Activated naive CD4-positive, alpha-beta T cell treated with anti-CD3 and anti-CD28 coated beads for 36 hours (primary cell): ENCODE measurements around the gene ZMIZ2. TPM values are rescaled to one million over a fixed set of nuclear protein-coding genes. Genes with fewer than 3 reads are reported as not detected.
A peak's percentile ranks its signal among the peaks of the same experiment; 100 is the strongest.
"Not testable (repeated sequence)": the region's sequence is repeated elsewhere in the genome, so short reads cannot be mapped to it uniquely, and the experiment has no call there.

ENCODE experiments used
- CTCF ChIA-PET: fragments of 350-600 bp; sonication (Branson Sonifier 250); formaldehyde crosslinking; loops from one replicate; lab custom pipeline; 2021; ENCODE audit warnings: antibody characterized with exemption; lab: Charles Lee
- DNase-seq: peaks from one replicate; pipeline ENCODE4 v3.0.0-alpha.2; 2020
- H3K27ac Mint-ChIP-seq: one replicate; pipeline ENCODE4 v1.8.0; 2021; ENCODE audit warnings: mild to moderate bottlenecking, mixed read lengths
- H3K27me3 Mint-ChIP-seq: one replicate; pipeline ENCODE4 v1.8.0; 2021; ENCODE audit warnings: low read depth, mixed read lengths
- H3K36me3 Mint-ChIP-seq: one replicate; pipeline ENCODE4 v1.8.0; 2021; ENCODE audit warnings: low read depth, mixed read lengths
- H3K4me1 Mint-ChIP-seq: one replicate; pipeline ENCODE4 v1.8.0; 2021; ENCODE audit warnings: low read depth, mixed read lengths
- H3K4me3 Mint-ChIP-seq: one replicate; pipeline ENCODE4 v1.8.0; 2021; ENCODE audit warnings: mild to moderate bottlenecking, moderate library complexity, mixed read lengths
- H3K9me3 Mint-ChIP-seq: one replicate; pipeline ENCODE4 v1.8.0; 2021; ENCODE audit warnings: mixed read lengths
- intact Hi-C: fragments of 100-400 bp; cut with micrococcal nuclease; formaldehyde crosslinking; loops from one replicate; pipeline ENCODE4 v1.15.1; 2023
- total RNA-seq, 2 experiments: library from RNA; stranded (reverse); gene quantifications; one replicate each; pipeline ENCODE4 v1.2.3, GENCODE V29; 2021

Gene ZMIZ2
- total RNA-seq, 2 experiments from 2014 or later, result 83.1 to 86.5 TPM

DNA sequence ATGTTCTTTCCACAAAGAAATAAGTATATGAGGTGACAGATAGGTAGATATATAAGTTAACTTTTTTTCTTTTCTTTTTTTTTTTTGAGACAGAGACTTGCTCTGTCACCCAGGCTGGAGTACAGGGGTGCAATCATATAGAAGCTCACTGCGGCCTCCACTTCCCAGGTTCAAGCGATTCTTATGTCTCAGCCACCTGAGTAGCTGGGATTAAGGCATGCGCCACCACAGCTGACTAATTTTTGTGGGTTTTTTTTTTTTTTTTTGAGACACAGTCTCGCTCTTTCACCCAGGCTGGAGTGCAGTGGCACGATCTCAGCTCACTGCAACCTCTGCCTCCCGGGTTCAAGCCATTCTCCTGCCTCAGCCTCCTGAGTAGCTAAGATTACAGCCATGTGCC lies 15.7 kb upstream of the ZMIZ2 start:
- H3K27me3 Mint-ChIP-seq, H3K36me3 Mint-ChIP-seq, H3K9me3 Mint-ChIP-seq, intact Hi-C loops, DNase-seq, H3K27ac Mint-ChIP-seq, H3K4me3 Mint-ChIP-seq: not testable (repeated sequence)
- peaks cover 28% of the 10 kb centered on the region for H3K4me1 Mint-ChIP-seq
- CTCF ChIA-PET, result interaction anchor here (0.6 kb wide), 1 partner anchor 11 kb away, joined by 5 read pairs; no protein-coding TSS in a partner anchor

DNA sequence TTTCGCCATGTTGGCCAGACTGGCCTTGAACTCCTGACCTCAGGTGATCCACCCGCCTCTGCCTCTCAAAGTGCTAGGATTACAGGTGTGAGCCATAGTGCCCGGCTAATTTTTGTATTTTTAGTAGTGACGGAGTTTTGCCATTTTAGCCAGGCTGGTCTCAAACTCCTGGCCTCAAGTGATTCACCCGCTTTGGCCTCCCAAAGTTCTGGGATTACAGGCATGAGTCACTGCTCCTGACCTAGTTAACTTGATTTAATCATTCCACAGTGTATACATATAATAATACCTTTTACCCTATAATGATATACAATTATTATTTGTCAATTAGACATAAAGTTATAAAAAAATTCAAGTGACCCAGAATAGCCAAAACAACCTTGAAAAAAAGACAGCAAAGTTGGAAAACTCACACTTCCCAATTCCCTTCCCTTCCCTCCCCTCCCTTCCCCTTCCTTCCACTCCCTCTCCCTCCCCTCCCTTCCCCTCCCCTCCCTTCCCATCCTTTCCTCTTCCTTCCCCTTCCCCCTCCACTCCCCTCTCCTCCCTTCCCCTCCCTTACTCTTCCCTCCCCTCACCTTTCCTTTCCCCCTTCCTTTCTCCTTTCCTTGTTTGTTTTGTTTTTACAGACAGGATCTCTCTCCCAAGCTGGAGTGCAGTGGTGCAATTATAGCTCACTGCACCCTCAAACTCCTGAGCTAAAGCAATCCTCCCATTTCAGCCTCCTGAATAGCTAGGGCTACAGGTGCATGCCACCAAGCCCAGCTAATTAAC lies 14.8 kb upstream of the ZMIZ2 start:
- Mint-ChIP-seq H3K9me3 (no peaks in the 10 kb centered on the region), H3K36me3 (no peaks in the 10 kb centered on the region), H3K4me1 (peaks cover 31% of the 10 kb centered on the region), H3K27me3 (no peaks in the 10 kb centered on the region), H3K27ac (no peak overlapping the region), H3K4me3 (no peak overlapping the region)
- CTCF ChIA-PET, result interaction anchor here (0.9 kb wide), 1 partner anchor 15 kb away, joined by 3 read pairs; no protein-coding TSS in a partner anchor
- no peak for DNase-seq
- intact Hi-C loops, result no loop called here

DNA sequence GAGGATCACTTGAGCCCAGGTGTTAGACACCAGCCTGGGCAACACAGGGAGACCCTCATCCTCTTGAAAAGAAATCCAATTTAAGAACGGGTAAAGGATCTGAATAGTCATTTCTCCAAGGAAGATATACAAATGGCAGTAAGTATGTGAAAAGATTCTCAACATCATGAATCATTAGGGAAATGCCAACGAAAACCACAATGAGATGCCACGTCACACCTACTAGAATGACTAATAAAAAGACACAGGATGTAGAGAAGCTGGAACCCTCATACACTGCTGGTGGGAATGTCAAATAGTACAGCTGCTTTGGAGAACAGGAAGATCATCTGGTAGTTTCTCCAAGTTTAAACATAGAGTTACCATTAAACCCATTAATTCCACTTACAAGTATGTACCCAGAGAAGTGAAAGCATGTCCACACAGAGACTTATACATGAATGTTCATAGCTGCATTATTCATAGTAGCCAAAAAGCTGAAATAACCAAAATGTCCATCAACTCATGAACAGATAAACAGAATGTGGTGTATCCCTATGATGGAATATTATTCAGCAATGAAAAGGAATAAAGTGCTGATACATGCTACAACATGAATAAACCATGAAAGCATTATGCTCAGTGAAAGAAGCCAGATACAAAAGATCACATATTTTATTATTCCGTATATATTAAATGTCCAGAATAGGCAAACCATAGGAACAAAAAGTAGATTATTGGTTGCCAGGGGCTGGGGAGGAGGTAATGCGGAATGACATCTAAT lies 13.1 kb upstream of the ZMIZ2 start:
- no peaks in the 10 kb centered on the region for H3K9me3 Mint-ChIP-seq
- CTCF ChIA-PET, result interaction anchor here (0.6 kb wide), 1 partner anchor 228 kb away, joined by 4 read pairs; no protein-coding TSS in a partner anchor
- intact Hi-C loops, result loop anchor here (1.0 to 5.0 kb wide), 4 partner anchors 13 to 273 kb away; partner anchors contain the start of gene ZMIZ2
- H3K36me3 Mint-ChIP-seq, result no peaks in the 10 kb centered on the region
- DNase-seq, result peak; percentile 83
- peaks cover 31% of the 10 kb centered on the region for H3K4me1 Mint-ChIP-seq
- H3K27ac Mint-ChIP-seq, result peak overlapping the region; percentile 79
- H3K27me3 Mint-ChIP-seq, result no peaks in the 10 kb centered on the region
- no peak overlapping the region for H3K4me3 Mint-ChIP-seq

DNA sequence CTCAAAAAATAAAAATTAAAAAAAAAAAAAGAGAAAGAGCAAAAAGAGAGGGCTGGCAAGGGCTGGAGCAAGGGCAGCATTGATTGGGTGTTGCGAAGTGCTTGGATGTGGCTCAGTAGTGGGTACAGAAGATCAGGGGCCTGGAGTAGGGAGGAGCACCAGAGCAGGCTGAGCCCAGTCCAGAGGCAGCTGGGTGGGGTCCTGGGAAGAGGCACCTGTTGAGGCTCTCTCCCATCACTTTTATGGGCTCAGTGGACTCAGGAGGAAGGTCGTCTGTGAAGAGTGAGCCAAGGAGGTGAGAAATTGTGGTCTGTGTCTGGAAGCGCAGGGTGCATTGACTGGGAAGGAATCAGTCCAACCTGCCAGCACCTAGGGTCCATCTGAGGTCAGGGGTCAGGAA lies 11.8 kb upstream of the ZMIZ2 start:
- no peak for DNase-seq
- CTCF ChIA-PET, result no interaction called here
- intact Hi-C loops, result loop anchor here (5.0 kb wide), 1 partner anchor 275 kb away; no protein-coding TSS in a partner anchor

DNA sequence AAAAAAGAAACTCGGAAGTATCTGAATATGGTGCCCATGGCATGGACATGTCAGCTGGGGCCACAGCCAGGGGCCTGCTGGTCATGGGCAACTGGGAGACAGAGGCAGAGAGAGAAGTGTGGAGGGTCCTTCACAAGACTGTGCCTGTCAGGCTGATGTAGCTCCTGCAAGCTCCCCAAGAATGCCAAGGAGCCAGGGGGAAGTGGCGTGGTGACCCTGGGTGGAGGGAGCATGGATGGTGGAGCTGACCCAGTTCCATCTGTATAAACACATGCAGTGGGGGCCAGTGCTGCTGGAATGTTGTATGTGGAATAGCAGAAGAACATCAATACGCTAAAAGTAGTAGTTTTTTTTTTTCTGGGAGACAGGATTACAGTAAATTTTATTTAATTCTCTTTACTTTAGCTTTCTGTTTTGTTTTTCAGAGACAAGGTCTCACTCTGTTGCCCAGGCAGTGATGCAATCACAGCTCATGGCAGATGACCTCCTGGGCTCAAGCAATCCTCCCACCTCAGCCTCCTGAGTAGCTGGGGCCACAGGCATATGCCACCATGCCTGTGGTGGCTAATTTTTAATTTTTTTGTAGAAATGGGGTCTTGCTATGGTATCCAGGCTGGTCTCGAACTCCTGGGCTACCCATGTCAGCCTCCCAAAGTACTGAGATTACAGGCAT lies 10.5 kb upstream of the ZMIZ2 start:
- intact Hi-C loops, result loop anchor here (5.0 kb wide), 1 partner anchor 276 kb away; no protein-coding TSS in a partner anchor
- Mint-ChIP-seq H3K27me3 (no peaks in the 10 kb centered on the region), H3K4me3 (no peak overlapping the region), H3K36me3 (no peaks in the 10 kb centered on the region), H3K27ac (no peak overlapping the region), H3K4me1 (peaks cover 33% of the 10 kb centered on the region), H3K9me3 (no peaks in the 10 kb centered on the region)
- CTCF ChIA-PET, result interaction anchor here (1.1 kb wide), 1 partner anchor 497 kb away, joined by 3 read pairs; no protein-coding TSS in a partner anchor
- no peak for DNase-seq

More for the DNA sequence above, 11.8 kb upstream of the ZMIZ2 start:
- H3K9me3 Mint-ChIP-seq, result no peaks in the 10 kb centered on the region
- H3K36me3 Mint-ChIP-seq, result no peaks in the 10 kb centered on the region
- no peak overlapping the region for H3K4me3 Mint-ChIP-seq
- no peaks in the 10 kb centered on the region for H3K27me3 Mint-ChIP-seq
- peaks cover 31% of the 10 kb centered on the region for H3K4me1 Mint-ChIP-seq
- H3K27ac Mint-ChIP-seq, result no peak overlapping the region

DNA sequence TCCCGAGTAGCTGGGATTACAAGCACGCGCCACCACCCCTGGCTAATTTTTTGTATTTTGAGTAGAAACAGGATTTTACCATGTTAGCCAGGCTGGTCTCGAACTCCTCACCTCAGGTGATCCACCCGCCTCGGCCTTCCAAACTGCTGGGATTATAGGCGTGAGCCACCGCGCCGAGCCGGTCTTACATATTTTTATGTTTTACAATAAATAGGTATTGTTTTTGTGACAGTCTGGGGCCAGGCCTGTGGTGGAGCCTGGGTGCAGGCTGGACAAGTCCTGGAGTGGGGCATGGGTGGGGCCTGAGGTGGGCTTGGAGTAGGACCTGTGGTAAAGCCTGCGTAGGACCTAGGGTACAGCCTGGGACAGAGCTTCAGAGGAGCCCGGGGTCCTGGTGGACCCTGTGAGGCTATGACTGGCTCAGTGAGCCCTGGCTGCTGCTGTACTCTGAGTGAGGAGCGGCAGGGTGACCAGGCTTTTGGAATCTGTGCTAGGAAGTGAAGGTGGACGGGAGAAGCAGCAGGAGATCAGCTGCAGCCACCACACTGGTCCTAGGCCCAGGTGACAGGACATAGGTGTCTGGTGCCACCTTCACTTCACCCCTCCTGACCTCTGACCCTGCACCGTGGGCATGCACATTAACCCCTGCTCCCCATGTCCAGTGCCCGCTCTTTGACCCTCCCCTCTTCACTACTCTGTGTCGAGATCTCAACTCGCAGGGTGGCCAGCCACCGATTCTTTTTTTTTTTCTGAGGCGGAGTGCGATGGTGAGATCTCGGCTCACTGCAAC lies 9.6 kb upstream of the ZMIZ2 start:
- no peak for DNase-seq
- CTCF ChIA-PET, result interaction anchor here (1.1 kb wide), 1 partner anchor 498 kb away, joined by 3 read pairs; no protein-coding TSS in a partner anchor
- H3K27ac Mint-ChIP-seq, result no peak overlapping the region
- no peaks in the 10 kb centered on the region for H3K27me3 Mint-ChIP-seq
- H3K36me3 Mint-ChIP-seq, result no peaks in the 10 kb centered on the region
- H3K4me3 Mint-ChIP-seq, result no peak overlapping the region
- intact Hi-C loops, result loop anchor here (5.0 kb wide), 1 partner anchor 277 kb away; no protein-coding TSS in a partner anchor
- H3K4me1 Mint-ChIP-seq, result peaks cover 33% of the 10 kb centered on the region
- no peaks in the 10 kb centered on the region for H3K9me3 Mint-ChIP-seq

DNA sequence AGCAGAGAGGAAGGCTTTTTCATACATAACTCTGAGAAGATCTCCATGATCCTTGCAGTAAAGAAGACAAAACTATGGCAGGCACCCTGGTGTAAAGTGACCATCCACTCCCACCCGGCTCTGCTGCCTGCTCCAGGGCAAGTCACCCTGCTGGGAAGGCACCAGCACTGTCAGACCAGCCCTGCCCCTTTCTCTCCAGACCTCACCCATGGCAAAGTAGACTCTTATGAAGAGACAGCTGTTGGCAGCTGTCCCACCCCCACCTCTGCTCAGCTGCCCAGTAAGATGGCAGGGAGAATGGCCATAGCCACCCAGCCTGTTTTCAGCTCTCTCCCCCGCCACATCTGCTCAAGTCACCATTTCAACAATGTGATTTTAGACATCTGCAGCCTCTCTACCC lies 8.6 kb upstream of the ZMIZ2 start:
- Mint-ChIP-seq H3K27ac (no peak overlapping the region), H3K36me3 (no peaks in the 10 kb centered on the region), H3K9me3 (no peaks in the 10 kb centered on the region), H3K4me1 (peaks cover 25% of the 10 kb centered on the region), H3K27me3 (no peaks in the 10 kb centered on the region), H3K4me3 (no peak overlapping the region)
- no peak for DNase-seq
- intact Hi-C loops, result no loop called here
- CTCF ChIA-PET, result no interaction called here

DNA sequence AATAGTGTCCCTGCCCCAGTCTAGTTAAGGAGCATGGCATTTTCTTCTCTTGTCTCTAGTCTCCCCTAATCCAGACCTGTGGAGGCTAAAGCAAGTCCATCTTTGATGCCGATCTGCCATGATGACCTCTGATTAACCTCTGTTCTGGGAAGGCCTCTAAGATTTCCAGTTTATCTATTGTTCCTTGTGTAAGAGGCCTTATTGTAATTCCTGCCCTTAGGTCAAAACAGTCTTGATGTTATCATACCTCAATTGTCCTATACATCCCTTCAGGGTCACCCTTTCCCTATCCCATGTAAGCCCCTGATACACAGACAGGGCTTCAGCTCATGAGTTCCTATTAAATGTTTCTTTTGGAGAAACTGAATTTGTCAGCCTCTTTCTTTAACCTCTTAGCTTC lies 4.9 kb upstream of the ZMIZ2 start:
- no peaks in the 10 kb centered on the region for H3K9me3 Mint-ChIP-seq
- intact Hi-C loops, result no loop called here
- CTCF ChIA-PET, result no interaction called here
- H3K36me3 Mint-ChIP-seq, result no peaks in the 10 kb centered on the region
- no peaks in the 10 kb centered on the region for H3K27me3 Mint-ChIP-seq
- H3K4me3 Mint-ChIP-seq, result no peak overlapping the region
- no peak overlapping the region for H3K27ac Mint-ChIP-seq
- no peak for DNase-seq
- H3K4me1 Mint-ChIP-seq, result peaks cover 13% of the 10 kb centered on the region

DNA sequence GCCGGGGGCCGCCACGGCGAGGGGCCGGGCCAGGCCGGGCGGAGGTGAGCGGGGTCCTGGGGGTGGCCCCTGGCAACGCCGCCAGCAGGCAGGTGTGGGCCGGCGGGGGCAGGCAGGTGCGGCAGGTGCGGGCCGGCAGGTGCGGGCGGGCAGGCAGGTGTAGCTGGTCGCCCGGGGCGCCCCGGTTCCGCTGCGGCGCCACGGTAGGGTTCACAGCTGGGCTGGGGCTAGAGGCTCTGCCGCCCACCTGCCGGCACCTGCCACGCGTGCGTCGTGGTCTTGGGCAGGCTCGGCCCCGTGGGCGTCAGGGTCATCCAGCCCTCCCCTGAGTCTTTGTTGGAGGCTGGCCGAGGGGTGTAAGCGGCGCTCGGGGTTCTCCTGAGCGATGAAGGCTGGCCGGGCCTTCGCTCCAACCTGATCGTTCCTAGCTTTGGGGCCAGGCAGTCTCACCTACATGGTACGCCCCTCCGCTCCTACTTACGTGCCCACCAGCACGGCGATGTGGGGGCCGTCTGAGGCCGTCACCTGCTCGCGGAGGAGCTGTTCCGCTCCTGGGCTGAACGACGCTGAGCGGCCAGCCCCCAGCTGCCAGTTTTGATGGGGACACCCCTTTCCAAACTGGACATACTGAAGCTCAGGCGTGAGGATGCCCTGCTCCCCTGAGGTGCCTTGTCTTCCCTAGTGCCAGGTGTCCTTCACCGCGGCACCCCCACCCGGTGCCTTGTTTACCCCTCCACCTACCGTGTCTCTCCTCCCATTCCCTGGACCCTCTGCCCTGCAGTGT lies 493 bp downstream of the ZMIZ2 start:
- H3K4me1 Mint-ChIP-seq, result peaks cover 43% of the 10 kb centered on the region
- CTCF ChIA-PET, result interaction anchor here (1.0 to 2.1 kb wide), 4 partner anchors 15 to 184 kb away, joined by 3 to 9 read pairs (median 4); no protein-coding TSS in a partner anchor

DNA sequence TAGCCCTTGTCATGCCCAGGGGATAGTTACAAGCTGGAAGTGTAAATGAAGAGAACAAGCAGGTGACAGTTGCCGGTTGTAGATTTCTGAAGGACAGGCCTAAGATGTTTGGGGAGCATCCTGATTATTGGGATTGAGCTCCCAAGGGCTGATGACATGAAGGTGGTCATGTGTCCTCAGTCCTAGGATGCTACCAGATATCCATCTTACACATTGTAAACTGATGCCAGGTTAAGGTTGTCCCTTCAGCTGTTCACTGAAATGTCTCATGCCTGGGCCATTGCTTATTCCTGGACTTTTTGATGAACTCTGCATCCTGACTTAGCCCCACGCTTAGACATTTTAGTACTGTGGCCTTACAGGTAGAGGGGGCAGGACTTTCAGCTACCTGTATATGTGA lies 1.3 kb downstream of the ZMIZ2 start:
- no peak for DNase-seq
- H3K9me3 Mint-ChIP-seq, result no peaks in the 10 kb centered on the region
- CTCF ChIA-PET, result interaction anchor here (0.7 to 2.1 kb wide), 10 partner anchors 11 to 386 kb away, joined by 3 to 9 read pairs (median 3); no protein-coding TSS in a partner anchor
- peak overlapping the region; percentile 85 for H3K27ac Mint-ChIP-seq
- H3K4me3 Mint-ChIP-seq, result peak overlapping the region; percentile 82
- intact Hi-C loops, result no loop called here
- H3K4me1 Mint-ChIP-seq, result peaks cover 44% of the 10 kb centered on the region
- no peaks in the 10 kb centered on the region for H3K27me3 Mint-ChIP-seq
- H3K36me3 Mint-ChIP-seq, result peaks cover 9% of the 10 kb centered on the region

More for the DNA sequence above, 493 bp downstream of the ZMIZ2 start:
- Mint-ChIP-seq H3K4me3 (peak overlapping the region; percentile 82), H3K9me3 (no peaks in the 10 kb centered on the region), H3K27ac (peak overlapping the region; percentile 20), H3K27me3 (no peaks in the 10 kb centered on the region), H3K36me3 (peaks cover 9% of the 10 kb centered on the region)
- intact Hi-C loops, result loop anchor here (1.0 kb wide), 9 partner anchors 14 to 250 kb away; partner anchors contain the start of genes H2AZ2, MYO1G, OGDH and PPIA
- DNase-seq, result peak; percentile 21
